ENCODE measurements around the gene RAB7A. TPM values are rescaled to one million over a fixed set of nuclear protein-coding genes. Genes with fewer than 3 reads are reported as not detected.
"Not testable (repeated sequence)": the region's sequence is repeated elsewhere in the genome, so short reads cannot be mapped to it uniquely, and the experiment has no call there.

RAB7A gene
- total RNA-seq, 1 donor from 2014 or later, result 43.7 TPM

DNA sequence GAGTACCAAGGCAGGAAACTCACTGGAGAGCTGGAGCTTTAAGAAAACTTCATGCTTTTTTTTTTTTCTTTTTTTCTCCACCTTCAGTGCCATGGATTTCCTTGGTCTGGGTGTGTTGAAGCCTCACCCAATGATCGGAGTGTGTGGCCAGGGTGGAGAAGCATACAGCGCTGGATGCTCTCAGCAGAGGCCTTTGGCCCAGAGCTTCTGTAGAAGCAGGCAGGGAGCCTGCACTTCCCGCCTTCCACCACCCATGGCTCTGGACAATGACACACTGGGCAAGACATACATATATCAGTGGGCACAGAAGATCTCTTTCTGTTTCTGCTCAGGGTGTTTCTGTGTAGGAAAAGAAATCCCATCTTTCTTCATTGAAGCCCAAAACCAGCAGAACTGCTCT, 97.6 kb downstream of the RAB7A start:
- TF ChIP-seq, protein P1, sequence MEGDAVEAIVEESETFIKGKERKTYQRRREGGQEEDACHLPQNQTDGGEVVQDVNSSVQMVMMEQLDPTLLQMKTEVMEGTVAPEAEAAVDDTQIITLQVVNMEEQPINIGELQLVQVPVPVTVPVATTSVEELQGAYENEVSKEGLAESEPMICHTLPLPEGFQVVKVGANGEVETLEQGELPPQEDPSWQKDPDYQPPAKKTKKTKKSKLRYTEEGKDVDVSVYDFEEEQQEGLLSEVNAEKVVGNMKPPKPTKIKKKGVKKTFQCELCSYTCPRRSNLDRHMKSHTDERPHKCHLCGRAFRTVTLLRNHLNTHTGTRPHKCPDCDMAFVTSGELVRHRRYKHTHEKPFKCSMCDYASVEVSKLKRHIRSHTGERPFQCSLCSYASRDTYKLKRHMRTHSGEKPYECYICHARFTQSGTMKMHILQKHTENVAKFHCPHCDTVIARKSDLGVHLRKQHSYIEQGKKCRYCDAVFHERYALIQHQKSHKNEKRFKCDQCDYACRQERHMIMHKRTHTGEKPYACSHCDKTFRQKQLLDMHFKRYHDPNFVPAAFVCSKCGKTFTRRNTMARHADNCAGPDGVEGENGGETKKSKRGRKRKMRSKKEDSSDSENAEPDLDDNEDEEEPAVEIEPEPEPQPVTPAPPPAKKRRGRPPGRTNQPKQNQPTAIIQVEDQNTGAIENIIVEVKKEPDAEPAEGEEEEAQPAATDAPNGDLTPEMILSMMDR (IDR thresholded peaks at IDR 0.05; ENCODE audit: insufficient read depth, low read length, severe bottlenecking), result no peak
- Histone ChIP-seq H3K36me3 (ENCODE audit: control insufficient read depth, insufficient read depth, low read length) (no peaks in the 10 kb centered on the region), H3K4me3 (ENCODE audit: low read depth, low read length) (no peak overlapping the region), H3K27me3 (ENCODE audit: control insufficient read depth, insufficient read depth, low read length) (no peaks in the 10 kb centered on the region)
- no peak for DNase-seq (ENCODE audit: low read depth)
- no peak for FAIRE-seq

- FAIRE-seq (no peak), DNase-seq (ENCODE audit: low read depth) (no peak)
- no peaks in the 10 kb centered on the region for H3K36me3 ChIP-seq (ENCODE audit: control insufficient read depth, insufficient read depth, low read length)
- TF ChIP-seq, protein P1 (IDR thresholded peaks at IDR 0.05; ENCODE audit: insufficient read depth, low read length, severe bottlenecking), result no peak
- no peak overlapping the region for H3K4me3 ChIP-seq (ENCODE audit: low read depth, low read length)
- no peaks in the 10 kb centered on the region for H3K27me3 ChIP-seq (ENCODE audit: control insufficient read depth, insufficient read depth, low read length)
These were observed 98.3 kb downstream of the RAB7A start for GRCh38 chr3:128824132-128824850.

DNA sequence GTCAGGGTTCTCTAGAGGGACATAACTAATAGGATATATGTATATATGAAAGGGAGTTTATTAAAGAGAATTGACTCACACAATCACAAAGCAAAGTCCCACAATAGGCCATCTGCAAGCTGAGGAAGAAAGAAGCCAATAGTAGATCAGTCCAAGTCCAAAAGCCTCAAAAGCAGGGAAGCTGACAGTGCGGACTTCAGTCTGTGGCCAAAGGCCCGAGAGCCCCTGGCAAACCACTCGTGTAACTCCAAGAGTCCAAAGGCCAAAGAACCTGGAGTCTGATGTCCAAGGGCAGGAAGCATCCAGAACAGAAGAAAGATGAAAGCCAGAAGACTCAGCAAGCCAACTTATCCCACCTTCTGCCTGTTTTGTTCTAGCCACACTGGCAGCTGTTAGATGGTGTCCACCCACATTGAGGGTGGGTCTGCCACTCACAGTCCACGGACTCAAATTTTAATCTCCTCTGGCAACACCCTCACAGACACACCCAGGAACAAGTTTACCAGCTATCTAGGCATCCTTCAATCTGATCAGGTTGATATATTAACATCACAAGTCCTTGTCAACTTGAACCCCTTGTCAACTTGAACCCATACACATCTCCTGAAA, 99.2 kb downstream of the RAB7A start:
- Histone ChIP-seq H3K27me3 (ENCODE audit: control insufficient read depth, insufficient read depth, low read length) (no peaks in the 10 kb centered on the region), H3K4me3 (ENCODE audit: low read depth, low read length) (no peak overlapping the region), H3K36me3 (ENCODE audit: control insufficient read depth, insufficient read depth, low read length) (no peaks in the 10 kb centered on the region)
- DNase-seq (ENCODE audit: low read depth) (no peak), FAIRE-seq (no peak)
- TF ChIP-seq, protein P1 (IDR thresholded peaks at IDR 0.05; ENCODE audit: insufficient read depth, low read length, severe bottlenecking), result no peak

DNA sequence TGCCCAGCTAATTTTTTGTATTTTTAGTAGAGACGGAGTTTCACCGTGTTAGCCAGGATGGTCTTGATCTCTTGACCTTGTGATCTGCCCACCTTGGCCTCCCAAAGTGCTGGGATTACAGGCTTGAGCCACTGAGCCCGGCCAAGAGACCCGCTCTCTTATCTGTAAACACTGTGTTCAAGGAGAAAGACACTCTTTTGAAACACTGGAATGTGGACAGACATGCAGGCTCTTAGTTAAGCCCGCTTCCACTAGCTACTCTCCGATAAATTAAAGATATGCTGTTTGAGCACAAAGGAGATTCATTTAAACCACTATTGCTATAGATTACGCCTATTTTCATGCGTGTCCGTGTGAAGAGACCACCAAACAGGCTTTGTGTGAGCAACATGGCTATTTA, 103.1 kb downstream of the RAB7A start:
- H3K27me3 ChIP-seq (ENCODE audit: control insufficient read depth, insufficient read depth, low read length); H3K4me3 ChIP-seq (ENCODE audit: low read depth, low read length); H3K36me3 ChIP-seq (ENCODE audit: control insufficient read depth, insufficient read depth, low read length); DNase-seq (ENCODE audit: low read depth); FAIRE-seq: not testable (repeated sequence)

DNA sequence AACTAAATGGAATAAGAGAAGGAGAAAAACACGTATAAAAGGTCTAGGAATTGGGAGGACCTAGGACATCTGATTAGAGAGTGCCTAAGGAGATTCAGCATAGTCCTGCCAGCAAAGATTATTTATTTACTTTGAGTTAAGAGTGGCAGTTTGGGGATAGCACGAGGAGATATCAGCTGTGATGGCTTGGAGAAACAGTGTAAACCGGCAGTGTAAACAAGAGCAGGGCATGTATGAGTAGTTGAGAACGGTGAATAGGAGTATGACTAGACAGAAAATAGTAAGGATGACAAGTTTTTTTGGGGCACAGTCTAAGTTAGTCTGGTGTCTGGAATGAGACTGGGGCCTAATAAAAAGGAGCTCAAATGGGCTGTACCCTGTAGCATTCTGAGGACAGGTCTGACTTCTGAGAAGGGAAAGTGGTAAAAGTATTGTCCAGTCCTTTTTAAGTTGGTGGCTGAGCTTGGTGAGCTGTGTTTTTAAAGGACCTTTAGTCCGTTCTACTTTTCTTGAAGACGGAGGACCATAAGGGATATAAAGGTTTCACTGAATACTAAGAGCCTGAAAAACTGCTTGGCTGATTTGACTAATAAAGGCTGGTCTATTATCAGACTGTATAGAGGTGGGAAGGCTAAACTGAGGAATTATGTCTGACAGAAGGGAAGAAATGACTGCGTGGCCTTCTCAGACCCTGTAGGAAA, 104.1 kb downstream of the RAB7A start:
- not testable (repeated sequence) for H3K27me3 ChIP-seq (ENCODE audit: control insufficient read depth, insufficient read depth, low read length); FAIRE-seq; DNase-seq (ENCODE audit: low read depth); H3K36me3 ChIP-seq (ENCODE audit: control insufficient read depth, insufficient read depth, low read length); H3K4me3 ChIP-seq (ENCODE audit: low read depth, low read length)

DNA sequence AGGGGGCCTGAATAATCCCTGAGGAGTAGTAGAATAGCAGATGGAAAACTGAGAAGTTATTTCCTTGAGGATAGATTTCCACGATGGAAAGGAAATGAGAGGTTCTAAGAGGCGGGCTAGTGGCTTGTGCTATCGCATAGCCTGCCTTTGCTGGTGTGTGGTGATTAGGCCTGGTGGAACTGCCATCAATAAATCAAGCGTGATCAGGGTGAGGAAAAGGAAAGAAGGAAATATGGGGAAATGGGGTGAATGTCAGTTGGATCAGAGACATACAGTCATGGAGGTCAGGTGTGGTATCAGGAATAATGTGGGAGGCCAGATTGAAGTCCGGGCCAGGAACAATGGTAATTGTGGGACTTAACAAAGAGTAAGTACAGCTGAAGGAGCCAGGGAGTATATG, 104.8 kb downstream of the RAB7A start:
- not testable (repeated sequence) for H3K36me3 ChIP-seq (ENCODE audit: control insufficient read depth, insufficient read depth, low read length); DNase-seq (ENCODE audit: low read depth); H3K4me3 ChIP-seq (ENCODE audit: low read depth, low read length); FAIRE-seq; H3K27me3 ChIP-seq (ENCODE audit: control insufficient read depth, insufficient read depth, low read length)

GRCh38 chr3:128832979-128833378, 107.0 kb downstream of the RAB7A start:
- not testable (repeated sequence) for FAIRE-seq; H3K36me3 ChIP-seq (ENCODE audit: control insufficient read depth, insufficient read depth, low read length); H3K27me3 ChIP-seq (ENCODE audit: control insufficient read depth, insufficient read depth, low read length); H3K4me3 ChIP-seq (ENCODE audit: low read depth, low read length); DNase-seq (ENCODE audit: low read depth)

Measured in bronchial epithelial cell (primary cell).